Mucosa of descending colon (tissue), 3 donors: ENCODE data around the gene GNPDA1. TPM values are rescaled to one million over a fixed set of nuclear protein-coding genes. Genes with fewer than 3 reads are reported as not detected.

ENCODE experiments used
- ATAC-seq: fragments of 200-7000 bp; cut with Tn5 transposase; one replicate; pipeline ENCODE4 v1.9.1; 2020; ENCODE audit warnings: mild to moderate bottlenecking, moderate library complexity
- DNase-seq, 3 donors: peaks; one replicate each; pipeline ENCODE4 v3.0.0-alpha.2; 2020
- H3K36me3 ChIP-seq: fragments of 200-600 bp; one replicate; pipeline ENCODE4 v1.8.0; 2021; ENCODE audit warnings: low read depth, mild to moderate bottlenecking
- H3K4me1 ChIP-seq: fragments of 200-600 bp; one replicate; pipeline ENCODE4 v1.8.0; 2021; ENCODE audit warnings: low read depth, mild to moderate bottlenecking
- H3K4me3 ChIP-seq: fragments of 200-600 bp; one replicate; pipeline ENCODE4 v1.8.0; 2021; ENCODE audit warnings: mild to moderate bottlenecking
- H3K9me3 ChIP-seq: fragments of 200-600 bp; one replicate; pipeline ENCODE4 v1.8.0; 2021; ENCODE audit warnings: mild to moderate bottlenecking
- CTCF ChIP-seq: fragments of 200-600 bp; IDR thresholded peaks from one replicate; pipeline ENCODE4 v1.8.0; 2022; ENCODE audit warnings: antibody characterized with exemption, mild to moderate bottlenecking
- intact Hi-C, 2 donors: fragments of 100-400 bp; cut with DNase I in 1 of 2; cut with micrococcal nuclease in 1 of 2; formaldehyde crosslinking; loops; one replicate each; pipeline versions ENCODE4 v1.11.0 to v1.11.1; 2022; cut with DNase I, micrococcal nuclease
- total RNA-seq, 3 donors: library from RNA; stranded (reverse); fragmentation: NEBNext Ultra II Directional in 2 of 3; extraction: Animal tissue kit (Norgen Biotek cat#: 25700) in 2 of 3; gene quantifications; one replicate each; pipeline versions ENCODE4 v1.2.1 to v1.2.4, GENCODE V29; 2021 to 2023
- donor health status: DM: no; HTN: no; CAD: no; lungs with moderate emphysema.
- donor health status: DM: no; HTN: no; CAD: no.
- donor health status: DM: no; HTN: yes; CAD: no.

Gene GNPDA1
- total RNA-seq, 3 donors from 2014 or later: 10.0 to 29.4 (median 25.3) TPM

- H3K9me3 ChIP-seq: no peaks in the 10 kb centered on the region
- ATAC-seq (no peak), DNase-seq (no peak)
- intact Hi-C loops: no loop called here
- no peak overlapping the region for H3K4me3 ChIP-seq
- no peaks in the 10 kb centered on the region for H3K4me1 ChIP-seq
- TF ChIP-seq CTCF: no peak
- no peaks in the 10 kb centered on the region for H3K36me3 ChIP-seq
Measured at GRCh38 chr5:141952020-141952419, 60.8 kb downstream of the GNPDA1 start.

GRCh38 chr5:141951332-141951781, 61.5 kb downstream of the GNPDA1 start:
- no peaks in the 10 kb centered on the region for H3K36me3 ChIP-seq
- no peak for ATAC-seq
- DNase-seq: no peak

More at GRCh38 chr5:141951332-141951781, 61.5 kb downstream of the GNPDA1 start:
- intact Hi-C loops: no loop called here
- H3K4me3 ChIP-seq: no peak overlapping the region
- no peak for TF ChIP-seq CTCF
- H3K9me3 ChIP-seq: no peaks in the 10 kb centered on the region
- H3K4me1 ChIP-seq: no peaks in the 10 kb centered on the region

Other genes with a start within 250 kb of the GNPDA1 start
- 100 to 1,000 TPM in 2 of 3 donors, 10 to 100 TPM in 1; 75.1 to 159 (median 127) TPM for gene PCDH1, start 134.6 kb downstream of the GNPDA1 start, total RNA-seq
- 100 to 1,000 TPM in 1 of 3 donors, 10 to 100 TPM in 2; 77.8 to 112 (median 84.5) TPM for gene DELE1, start 89.2 kb downstream of the GNPDA1 start, total RNA-seq
- 1 to 10 TPM; 1.2 to 3.2 (median 2.2) TPM for gene PCDH12, start 54.8 kb downstream of the GNPDA1 start, total RNA-seq
- gene RNF14, start 43.9 kb downstream of the GNPDA1 start, total RNA-seq: 10 to 100 TPM; 63.5 to 69.1 (median 67.9) TPM
- gene NDFIP1, start 95.8 kb upstream of the GNPDA1 start, total RNA-seq: 10 to 100 TPM; 45.7 to 53.2 (median 49.4) TPM